ENCODE results near the gene SMAD2. TPM values are rescaled to one million over a fixed set of nuclear protein-coding genes. Genes with fewer than 3 reads are reported as not detected.
"Not testable (repeated sequence)": the region's sequence is repeated elsewhere in the genome, so short reads cannot be mapped to it uniquely, and the experiment has no call there.

Gene SMAD2

GRCh38 chr18:47779381-47779780 lies 151.1 kb downstream of the SMAD2 start:
- Histone ChIP-seq H3K9ac (ENCODE audit: low read depth, low read length) (no peak overlapping the region), H3K9me3 (replicated peaks; ENCODE audit: low read length) (no peaks in the 10 kb centered on the region), H3K4me2 (ENCODE audit: low read length) (no peak overlapping the region), H3K4me3 (ENCODE audit: low read length) (no peak overlapping the region), H3K27me3 (ENCODE audit: control insufficient read depth, insufficient read depth, low read length) (peaks cover 51% of the 10 kb centered on the region), H3K4me1 (ENCODE audit: control insufficient read depth, insufficient read depth, low read length) (no peaks in the 10 kb centered on the region), H3K36me3 (ENCODE audit: insufficient read depth, low read length) (no peaks in the 10 kb centered on the region)

DNA sequence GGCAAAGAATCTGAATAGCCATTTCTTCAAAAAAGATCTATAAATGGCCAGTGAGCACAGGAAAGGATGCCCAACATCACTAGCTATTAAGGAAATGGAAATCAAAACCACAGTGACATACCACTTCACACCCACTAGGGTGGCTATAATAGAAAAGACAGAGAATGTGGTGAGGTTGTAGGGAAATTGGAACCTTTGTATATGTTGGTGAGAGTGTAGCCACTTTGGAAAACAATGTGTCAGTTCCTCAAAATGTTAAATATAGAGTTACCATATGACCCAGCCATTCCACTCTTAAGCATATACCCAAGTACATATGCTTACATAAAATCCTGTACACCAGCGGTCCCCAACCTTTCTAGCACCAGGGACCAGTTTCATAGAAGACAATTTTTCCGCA lies 152.8 kb downstream of the SMAD2 start:
- Histone ChIP-seq H3K36me3 (ENCODE audit: insufficient read depth, low read length) (no peaks in the 10 kb centered on the region), H3K27me3 (ENCODE audit: control insufficient read depth, insufficient read depth, low read length) (peaks cover 49% of the 10 kb centered on the region), H3K4me1 (ENCODE audit: control insufficient read depth, insufficient read depth, low read length) (no peaks in the 10 kb centered on the region), H3K9me3 (replicated peaks; ENCODE audit: low read length) (no peaks in the 10 kb centered on the region), H3K4me2 (ENCODE audit: low read length) (no peak overlapping the region), H3K9ac (ENCODE audit: low read depth, low read length) (no peak overlapping the region), H3K4me3 (ENCODE audit: low read length) (no peak overlapping the region)

GRCh38 chr18:47775961-47776360 lies 154.5 kb downstream of the SMAD2 start:
- H3K36me3 ChIP-seq (ENCODE audit: insufficient read depth, low read length) = no peaks in the 10 kb centered on the region
- H3K9ac ChIP-seq (ENCODE audit: low read depth, low read length) = no peak overlapping the region
- H3K27me3 ChIP-seq (ENCODE audit: control insufficient read depth, insufficient read depth, low read length) = peaks cover 40% of the 10 kb centered on the region
- H3K4me2 ChIP-seq (ENCODE audit: low read length) = no peak overlapping the region
- no peaks in the 10 kb centered on the region for H3K9me3 ChIP-seq (replicated peaks; ENCODE audit: low read length)
- H3K4me3 ChIP-seq (ENCODE audit: low read length) = no peak overlapping the region
- no peaks in the 10 kb centered on the region for H3K4me1 ChIP-seq (ENCODE audit: control insufficient read depth, insufficient read depth, low read length)

DNA sequence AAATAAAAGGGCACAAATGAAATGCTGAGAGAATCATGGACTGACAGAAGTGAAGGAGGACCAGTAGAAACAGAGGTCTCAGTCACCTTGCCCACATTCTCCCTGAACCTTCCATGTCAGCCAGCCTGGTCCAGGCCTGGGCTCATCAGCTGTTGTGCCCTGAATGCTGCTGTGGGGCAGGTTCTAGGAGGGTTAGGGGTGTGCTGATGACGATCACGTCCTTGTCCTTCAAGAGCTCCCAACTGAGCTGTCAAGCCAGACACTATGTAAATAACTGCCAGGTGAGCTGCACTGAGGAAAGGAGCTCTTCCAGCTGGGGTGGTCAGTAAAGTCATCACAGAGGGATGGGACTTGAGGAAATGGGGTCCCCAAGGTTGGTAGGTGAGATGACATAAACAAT lies 156.5 kb downstream of the SMAD2 start:
- Histone ChIP-seq H3K36me3 (ENCODE audit: insufficient read depth, low read length) (no peaks in the 10 kb centered on the region), H3K9me3 (replicated peaks; ENCODE audit: low read length) (no peaks in the 10 kb centered on the region), H3K9ac (ENCODE audit: low read depth, low read length) (no peak overlapping the region)

DNA sequence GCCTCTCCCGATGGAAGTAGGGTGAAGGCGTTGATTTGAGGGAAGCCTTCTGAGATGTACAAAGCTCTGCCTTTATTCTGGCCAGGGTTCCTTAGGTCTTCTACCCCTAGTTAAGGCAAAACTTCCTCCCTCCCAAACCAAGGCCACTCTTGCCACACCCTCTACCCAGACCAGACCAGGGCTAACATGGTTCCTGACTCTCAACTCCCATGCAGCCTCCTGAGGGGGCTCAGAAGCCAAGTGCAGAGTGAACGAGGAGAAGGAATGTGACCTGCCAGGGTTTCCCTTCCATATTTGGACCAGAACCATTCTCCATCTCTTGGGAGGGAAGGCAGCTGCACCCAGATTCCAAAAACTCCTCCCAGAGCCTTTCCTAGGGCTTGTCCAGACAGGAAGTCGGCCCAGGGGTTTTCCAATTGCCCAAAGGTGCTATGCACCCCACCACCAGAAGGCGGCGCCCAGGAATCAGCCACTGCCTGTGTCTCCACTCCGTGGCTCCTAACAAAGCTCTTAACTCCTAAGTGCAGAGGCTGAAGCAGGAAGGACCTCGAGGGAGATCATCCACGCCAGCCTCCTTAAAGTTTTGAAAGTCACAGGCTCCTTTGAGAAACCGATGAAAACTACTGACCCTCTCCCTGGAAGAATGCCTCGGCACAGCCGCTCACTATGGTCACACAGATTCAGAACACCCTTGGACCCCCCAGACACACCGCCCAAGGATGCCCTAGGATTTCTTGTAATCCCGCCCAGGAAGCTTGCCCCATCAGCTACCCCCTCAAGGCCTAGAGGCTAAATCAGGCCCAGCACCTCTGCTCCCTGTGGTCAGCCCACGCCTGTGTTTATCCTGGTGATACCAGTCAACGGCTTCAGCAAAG lies 157.8 kb downstream of the SMAD2 start:
- Histone ChIP-seq H3K9ac (ENCODE audit: low read depth, low read length) (no peak overlapping the region), H3K9me3 (replicated peaks; ENCODE audit: low read length) (no peaks in the 10 kb centered on the region), H3K36me3 (ENCODE audit: insufficient read depth, low read length) (no peaks in the 10 kb centered on the region), H3K4me3 (ENCODE audit: low read length) (no peak overlapping the region), H3K4me2 (ENCODE audit: low read length) (no peak overlapping the region), H3K4me1 (ENCODE audit: control insufficient read depth, insufficient read depth, low read length) (no peaks in the 10 kb centered on the region), H3K27me3 (ENCODE audit: control insufficient read depth, insufficient read depth, low read length) (peaks cover 25% of the 10 kb centered on the region)

More for the DNA sequence above, 156.5 kb downstream of the SMAD2 start:
- no peak overlapping the region for H3K4me2 ChIP-seq (ENCODE audit: low read length)
- peaks cover 29% of the 10 kb centered on the region for H3K27me3 ChIP-seq (ENCODE audit: control insufficient read depth, insufficient read depth, low read length)
- H3K4me1 ChIP-seq (ENCODE audit: control insufficient read depth, insufficient read depth, low read length) = no peaks in the 10 kb centered on the region
- no peak overlapping the region for H3K4me3 ChIP-seq (ENCODE audit: low read length)

DNA sequence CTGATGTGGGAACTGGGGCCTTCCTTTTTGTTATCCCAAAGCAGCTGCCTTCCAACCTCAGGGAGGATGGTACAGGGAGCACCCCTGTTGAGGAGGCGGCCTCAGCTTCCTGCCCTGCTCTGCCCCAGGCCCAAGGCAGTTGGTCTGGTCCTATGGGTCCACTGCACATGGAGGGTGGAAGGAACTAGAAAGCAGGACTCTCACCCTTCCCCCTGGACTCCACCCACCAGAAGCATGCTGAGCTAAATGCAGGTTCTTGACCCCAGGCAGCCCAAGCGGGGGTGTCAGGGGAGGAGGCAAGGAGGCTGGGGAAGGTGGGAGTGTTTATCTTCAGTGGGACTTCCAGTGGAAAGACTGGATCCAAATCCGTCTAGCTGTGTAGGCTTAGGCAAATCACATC lies 158.5 kb downstream of the SMAD2 start:
- Histone ChIP-seq H3K27me3 (ENCODE audit: control insufficient read depth, insufficient read depth, low read length) (peaks cover 23% of the 10 kb centered on the region), H3K4me3 (ENCODE audit: low read length) (no peak overlapping the region), H3K9me3 (replicated peaks; ENCODE audit: low read length) (no peaks in the 10 kb centered on the region), H3K9ac (ENCODE audit: low read depth, low read length) (no peak overlapping the region), H3K4me1 (ENCODE audit: control insufficient read depth, insufficient read depth, low read length) (no peaks in the 10 kb centered on the region), H3K36me3 (ENCODE audit: insufficient read depth, low read length) (no peaks in the 10 kb centered on the region), H3K4me2 (ENCODE audit: low read length) (no peak overlapping the region)

- Histone ChIP-seq H3K4me3 (ENCODE audit: low read length) (no peak overlapping the region), H3K36me3 (ENCODE audit: insufficient read depth, low read length) (no peaks in the 10 kb centered on the region), H3K4me2 (ENCODE audit: low read length) (no peak overlapping the region), H3K4me1 (ENCODE audit: control insufficient read depth, insufficient read depth, low read length) (no peaks in the 10 kb centered on the region), H3K27me3 (ENCODE audit: control insufficient read depth, insufficient read depth, low read length) (peaks cover 19% of the 10 kb centered on the region), H3K9me3 (replicated peaks; ENCODE audit: low read length) (no peaks in the 10 kb centered on the region), H3K9ac (ENCODE audit: low read depth, low read length) (no peak overlapping the region)
Measured at GRCh38 chr18:47767699-47768098, 162.8 kb downstream of the SMAD2 start.

GRCh38 chr18:47767198-47767597 lies 163.3 kb downstream of the SMAD2 start:
- H3K9ac ChIP-seq (ENCODE audit: low read depth, low read length) = not testable (repeated sequence)

More at GRCh38 chr18:47767198-47767597, 163.3 kb downstream of the SMAD2 start:
- not testable (repeated sequence) for H3K4me1 ChIP-seq (ENCODE audit: control insufficient read depth, insufficient read depth, low read length); H3K36me3 ChIP-seq (ENCODE audit: insufficient read depth, low read length); H3K4me3 ChIP-seq (ENCODE audit: low read length); H3K9me3 ChIP-seq (replicated peaks; ENCODE audit: low read length); H3K4me2 ChIP-seq (ENCODE audit: low read length)
- H3K27me3 ChIP-seq (ENCODE audit: control insufficient read depth, insufficient read depth, low read length) = peaks cover 19% of the 10 kb centered on the region

Small RNAs within 50 kb of the gene (small RNA-seq; reads per million reads assigned to genes)
- gene AC120349.2 (not detected), gene MTCO2P2 (not detected)

All from skeletal muscle satellite cell (primary cell).